HCT116 (cell line): ENCODE data around the gene NAGPA. TPM values are rescaled to one million over a fixed set of nuclear protein-coding genes. Genes with fewer than 3 reads are reported as not detected.

Source experiments
- ATAC-seq: fragments of 200-7000 bp; cut with Tn5 transposase; 2 replicates; pipeline ENCODE4 v1.9.1; 2020; ENCODE audit warnings: mild to moderate bottlenecking, moderate library complexity
- BruUV-seq: library from RNA; stranded (reverse); fragments of 400-500 nt; replicated peaks from 2 replicates; lab custom pipeline; 2021; lab: Mats Ljungman, UMichigan
- CTCF ChIA-PET: fragments of 300-600 bp; sonication (Branson Sonifier 250); formaldehyde crosslinking; loops from one replicate; lab custom pipeline; 2021; ENCODE audit warnings: antibody characterized with exemption; lab: Charles Lee
- POLR2A ChIA-PET: fragments of 300-600, 350-600 bp; sonication (Branson Sonifier 250); formaldehyde crosslinking; loops from one replicate; lab custom pipeline; 2021; ENCODE audit warnings: antibody characterized with exemption; lab: Charles Lee
- RAD21 ChIA-PET, 2 experiments: fragments of 300-600 bp; sonication (Branson Sonifier 250); formaldehyde crosslinking; loops; one replicate each; lab custom pipeline; 2023; ENCODE audit warnings: low total read pairs in 2 of 2; ENCODE audit not compliant: uncharacterized antibody in 2 of 2, unreplicated experiment in 2 of 2, low non-redundant PET in 1 of 2; lab: Charles Lee
- DNase-seq: peaks from one replicate; pipeline ENCODE4 v3.0.0-alpha.2; 2010; ENCODE audit warnings: low read depth, low spot score
- H2AFZ ChIP-seq: fragments of 200-600 bp; shearing (Covaris generic), sonication (generic); 2 replicates; pipeline ENCODE4 v1.6.1; 2017; ENCODE audit warnings: low read depth, mixed run types, mixed read lengths, antibody characterized with exemption, low read length; ENCODE audit not compliant: poor library complexity, severe bottlenecking
- H3K27ac ChIP-seq: 2 replicates; pipeline ENCODE4 v1.5.1; 2012; ENCODE audit warnings: low read depth, low read length
- H3K27me3 ChIP-seq: fragments of 200-600 bp; sonication (generic); 2 replicates; pipeline ENCODE4 v1.6.1; 2016; ENCODE audit warnings: mixed run types, low read length, mixed read lengths; ENCODE audit not compliant: insufficient read depth
- H3K36me3 ChIP-seq, 2 experiments: fragments of 200-500 bp in 1 of 2; fragments of 200-600 bp in 1 of 2; sonication (Bioruptor generic) in 1 of 2; sonication (generic) in 1 of 2; 2 replicates each; pipeline versions ENCODE4 v1.5.1 to v1.6.1; 2014 to 2016; ENCODE audit warnings: low read length in 2 of 2, inconsistent platforms in 1 of 2, mixed read lengths in 1 of 2, mixed run types in 1 of 2; ENCODE audit not compliant: insufficient read depth in 2 of 2, control insufficient read depth in 1 of 2
- H3K4me1 ChIP-seq, 2 experiments: fragments of 200-600 bp in 1 of 2; sonication (generic) in 1 of 2; 2 replicates each; pipeline versions ENCODE4 v1.5.1 to v1.6.1; 2012 to 2017; ENCODE audit warnings: low read length in 2 of 2, inconsistent platforms in 1 of 2, mild to moderate bottlenecking in 1 of 2, mixed read lengths in 1 of 2, mixed run types in 1 of 2, moderate library complexity in 1 of 2; ENCODE audit not compliant: insufficient read depth in 2 of 2, control insufficient read depth in 1 of 2
- H3K4me2 ChIP-seq: fragments of 200-600 bp; sonication (generic); 2 replicates; pipeline ENCODE4 v1.6.1; 2017; ENCODE audit warnings: mixed run types, low read length, mixed read lengths
- H3K4me3 ChIP-seq, 2 experiments: fragments of 200-600 bp in 1 of 2; sonication (generic) in 1 of 2; replicated peaks in 1 of 2; 2 replicates each; pipeline ENCODE4 v1.5.1; 2011 to 2016; ENCODE audit warnings: low read length in 2 of 2, control low read depth in 1 of 2, low read depth in 1 of 2, mild to moderate bottlenecking in 1 of 2, mixed read lengths in 1 of 2, mixed run types in 1 of 2
- H3K79me2 ChIP-seq: fragments of 200-600 bp; sonication (generic); 2 replicates; pipeline ENCODE4 v1.6.1; 2017; ENCODE audit warnings: mild to moderate bottlenecking, mixed run types, low read length, moderate library complexity, mixed read lengths; ENCODE audit not compliant: insufficient read depth
- H3K9ac ChIP-seq: fragments of 200-600 bp; sonication (generic); 2 replicates; pipeline ENCODE4 v1.6.1; 2016; ENCODE audit warnings: low read length, mixed read lengths
- H3K9me2 ChIP-seq: fragments of 200-600 bp; sonication (generic), shearing (Covaris generic); 2 replicates; pipeline ENCODE4 v1.6.1; 2017; ENCODE audit warnings: mixed run types, mild to moderate bottlenecking, moderate library complexity; ENCODE audit not compliant: insufficient read depth
- H3K9me3 ChIP-seq, 2 experiments: fragments of 200-500 bp in 1 of 2; fragments of 200-600 bp in 1 of 2; sonication (Bioruptor generic) in 1 of 2; sonication (generic) in 1 of 2; 2 replicates each; pipeline ENCODE4 v1.6.1; 2014 to 2017; ENCODE audit warnings: low read length in 2 of 2, mixed read lengths in 2 of 2, inconsistent platforms in 1 of 2, low read depth in 1 of 2, mild to moderate bottlenecking in 1 of 2, mixed run types in 1 of 2, moderate library complexity in 1 of 2; ENCODE audit not compliant: control insufficient read depth in 1 of 2, insufficient read depth in 1 of 2
- H4K20me1 ChIP-seq: fragments of 200-600 bp; sonication (generic), shearing (Covaris generic); 2 replicates; pipeline ENCODE4 v1.6.1; 2017; ENCODE audit warnings: mixed run types, mild to moderate bottlenecking, moderate library complexity; ENCODE audit not compliant: insufficient read depth
- CBX3 ChIP-seq: IDR thresholded peaks from 2 replicates; pipeline ENCODE4 v1.6.1; 2012; ENCODE audit warnings: low read depth
- CEBPB ChIP-seq: IDR thresholded peaks from 2 replicates; pipeline ENCODE4 v1.6.1; 2012; ENCODE audit warnings: low read depth
- JUND ChIP-seq: IDR thresholded peaks from 2 replicates; pipeline ENCODE4 v1.6.1; 2012
- RAD21 ChIP-seq: IDR thresholded peaks from 2 replicates; pipeline ENCODE4 v1.6.1; 2012; ENCODE audit warnings: low read depth, mild to moderate bottlenecking
- REST ChIP-seq: IDR thresholded peaks from 2 replicates; pipeline ENCODE4 v1.6.1; 2012; ENCODE audit warnings: low read depth
- SP1 ChIP-seq: IDR thresholded peaks from 2 replicates; pipeline ENCODE4 v1.6.1; 2012; ENCODE audit warnings: low read depth
- SRF ChIP-seq: IDR thresholded peaks from 2 replicates; pipeline ENCODE4 v1.6.1; 2012; ENCODE audit warnings: low read depth
- TCF7L2 ChIP-seq: IDR thresholded peaks from 2 replicates; pipeline ENCODE4 v1.7.0; 2011; ENCODE audit warnings: borderline replicate concordance, inconsistent platforms; ENCODE audit not compliant: insufficient read depth, insufficient read length; ENCODE audit errors: extremely low read depth
- YY1 ChIP-seq: IDR thresholded peaks from 2 replicates; pipeline ENCODE4 v1.6.1; 2011; ENCODE audit warnings: low read length, low read depth, moderate library complexity, mild to moderate bottlenecking; ENCODE audit not compliant: insufficient replicate concordance; ENCODE audit errors: extremely low read depth
- ZFX ChIP-seq: fragments of 450-650 bp; IDR thresholded peaks from 2 replicates; pipeline ENCODE4 v1.6.1; 2017
- ZNF274 ChIP-seq: fragments of 200-500 bp; sonication (Bioruptor generic); IDR thresholded peaks from 2 replicates; pipeline ENCODE4 v1.6.1; 2014; ENCODE audit warnings: mild to moderate bottlenecking, low read depth, low read length, inconsistent platforms
- intact Hi-C: fragments of 100-400 bp; cut with micrococcal nuclease; formaldehyde crosslinking; loops from 2 replicates; pipeline ENCODE4 v1.10.0; 2022
- total RNA-seq: library from RNA; stranded (reverse); gene quantifications from one replicate; pipeline ENCODE4 v1.2.1, GENCODE V29; 2021; ENCODE audit not compliant: unreplicated experiment
- TF ChIP-seq, protein P1 (sequence below): IDR thresholded peaks from 2 replicates; pipeline ENCODE4 v1.6.1; 2011; ENCODE audit warnings: mild to moderate bottlenecking, low read length, moderate library complexity; ENCODE audit not compliant: insufficient replicate concordance; ENCODE audit errors: extremely low read depth
- TF ChIP-seq, protein P2 (sequence below): IDR thresholded peaks from 2 replicates; pipeline ENCODE4 v1.6.1; 2012

Gene NAGPA
- total RNA-seq, 1 experiment from 2014 or later, result 17.5 TPM

DNA sequence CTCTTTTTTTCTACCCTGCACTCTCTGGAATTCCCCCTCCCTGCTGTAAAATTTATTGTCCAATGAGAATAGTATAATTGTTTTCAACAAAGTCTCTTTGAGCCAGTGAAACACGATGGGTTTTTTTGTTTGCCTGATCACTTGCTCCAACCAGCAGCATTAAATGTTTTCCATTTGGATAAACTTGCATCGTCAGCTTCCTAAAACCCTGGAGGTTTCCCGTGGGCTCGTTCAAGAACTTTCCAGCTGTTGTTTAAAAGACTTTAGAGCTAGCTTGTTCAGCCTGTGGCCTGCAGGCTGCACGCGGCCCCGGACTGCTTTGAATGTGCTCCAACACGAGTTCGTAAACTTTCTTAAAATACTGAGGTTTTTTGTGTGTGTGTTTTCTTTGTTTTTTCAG is 14.9 kb downstream of the NAGPA start:
- intact Hi-C loops, result no loop called here
- H3K4me2 ChIP-seq, result no peak overlapping the region
- no peak overlapping the region for H2AFZ ChIP-seq
- H3K27me3 ChIP-seq, result no peaks in the 10 kb centered on the region
- DNase-seq (no peak), ATAC-seq (no peak)
- no peaks in the 10 kb centered on the region for H4K20me1 ChIP-seq
- H3K36me3 ChIP-seq, result no peaks in the 10 kb centered on the region
- no TSS peak for BruUV-seq
- H3K27ac ChIP-seq, result no peak overlapping the region
- H3K9ac ChIP-seq, result no peak overlapping the region
- no peaks in the 10 kb centered on the region for H3K4me1 ChIP-seq
- no peaks in the 10 kb centered on the region for H3K79me2 ChIP-seq
- H3K9me2 ChIP-seq, result no peaks in the 10 kb centered on the region
- H3K4me3 ChIP-seq, result no peak overlapping the region
- CTCF ChIA-PET, result no interaction called here
- RAD21 ChIA-PET, result no interaction called here
- TF ChIP-seq CBX3, result no peak
- no peak for TF ChIP-seq SRF
- no peak for TF ChIP-seq RAD21
- no peak for TF ChIP-seq JUND
- no peak for TF ChIP-seq SP1
- no peak for TF ChIP-seq TCF7L2
- no peak for TF ChIP-seq ZFX
- no peak for TF ChIP-seq ZNF274
- no peak for TF ChIP-seq CEBPB
- TF ChIP-seq REST, result no peak
- TF ChIP-seq YY1, result no peak
- TF ChIP-seq, protein P1, sequence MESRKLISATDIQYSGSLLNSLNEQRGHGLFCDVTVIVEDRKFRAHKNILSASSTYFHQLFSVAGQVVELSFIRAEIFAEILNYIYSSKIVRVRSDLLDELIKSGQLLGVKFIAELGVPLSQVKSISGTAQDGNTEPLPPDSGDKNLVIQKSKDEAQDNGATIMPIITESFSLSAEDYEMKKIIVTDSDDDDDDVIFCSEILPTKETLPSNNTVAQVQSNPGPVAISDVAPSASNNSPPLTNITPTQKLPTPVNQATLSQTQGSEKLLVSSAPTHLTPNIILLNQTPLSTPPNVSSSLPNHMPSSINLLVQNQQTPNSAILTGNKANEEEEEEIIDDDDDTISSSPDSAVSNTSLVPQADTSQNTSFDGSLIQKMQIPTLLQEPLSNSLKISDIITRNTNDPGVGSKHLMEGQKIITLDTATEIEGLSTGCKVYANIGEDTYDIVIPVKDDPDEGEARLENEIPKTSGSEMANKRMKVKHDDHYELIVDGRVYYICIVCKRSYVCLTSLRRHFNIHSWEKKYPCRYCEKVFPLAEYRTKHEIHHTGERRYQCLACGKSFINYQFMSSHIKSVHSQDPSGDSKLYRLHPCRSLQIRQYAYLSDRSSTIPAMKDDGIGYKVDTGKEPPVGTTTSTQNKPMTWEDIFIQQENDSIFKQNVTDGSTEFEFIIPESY, result no peak
- TF ChIP-seq, protein P2, sequence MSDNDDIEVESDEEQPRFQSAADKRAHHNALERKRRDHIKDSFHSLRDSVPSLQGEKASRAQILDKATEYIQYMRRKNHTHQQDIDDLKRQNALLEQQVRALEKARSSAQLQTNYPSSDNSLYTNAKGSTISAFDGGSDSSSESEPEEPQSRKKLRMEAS, result no peak
- POLR2A ChIA-PET, result no interaction called here
- no peaks in the 10 kb centered on the region for H3K9me3 ChIP-seq
